Caco-2 (cell line): Measurements from ENCODE around the gene LDLR. TPM values are rescaled to one million over a fixed set of nuclear protein-coding genes. Genes with fewer than 3 reads are reported as not detected.
"Not testable (repeated sequence)": the region's sequence is repeated elsewhere in the genome, so short reads cannot be mapped to it uniquely, and the experiment has no call there.

Experiments
- BruUV-seq: library from RNA; stranded (reverse); fragments of 400-500 nt; replicated peaks from 2 replicates; lab custom pipeline; 2021; lab: Mats Ljungman, UMichigan
- CTCF ChIA-PET: fragments of 300-600 bp; sonication (Branson Sonifier 250); formaldehyde crosslinking; loops from one replicate; lab custom pipeline; 2022; ENCODE audit warnings: antibody characterized with exemption; lab: Charles Lee
- POLR2A ChIA-PET: fragments of 300-600 bp; sonication (Branson Sonifier 250); formaldehyde crosslinking; loops from one replicate; lab custom pipeline; 2022; ENCODE audit warnings: antibody characterized with exemption; lab: Charles Lee
- DNase-seq, 2 experiments: peaks; one replicate each; pipeline versions ENCODE4 v3.0.0 to v3.0.0-alpha.2; 2020 to 2022
- H3K27me3 ChIP-seq: replicated peaks from 2 replicates; pipeline ENCODE4 v1.6.0; 2011; ENCODE audit warnings: low read length; ENCODE audit not compliant: control insufficient read depth, insufficient read depth
- H3K36me3 ChIP-seq: 2 replicates; pipeline ENCODE4 v1.5.1; 2011; ENCODE audit warnings: low read length; ENCODE audit not compliant: control insufficient read depth, insufficient read depth
- H3K4me1 ChIP-seq: fragments of 250-450 bp; sonication (Bioruptor Pico); 2 replicates; pipeline ENCODE4 v1.5.1; 2020; ENCODE audit warnings: mild to moderate bottlenecking
- H3K4me3 ChIP-seq: 2 replicates; pipeline ENCODE4 v1.5.1; 2011; ENCODE audit warnings: low read depth, mild to moderate bottlenecking, control low read depth, low read length
- H3K9me3 ChIP-seq: fragments of 250-450 bp; sonication (Bioruptor Pico); 2 replicates; pipeline ENCODE4 v1.5.1; 2020; ENCODE audit warnings: mild to moderate bottlenecking, moderate library complexity
- H3K27ac Mint-ChIP-seq: one replicate; pipeline ENCODE4 v1.8.0; 2022; ENCODE audit warnings: mixed read lengths; ENCODE audit not compliant: unreplicated experiment
- H3K27me3 Mint-ChIP-seq: one replicate; pipeline ENCODE4 v1.8.0; 2022; ENCODE audit warnings: mixed read lengths; ENCODE audit not compliant: insufficient read depth, unreplicated experiment
- H3K36me3 Mint-ChIP-seq: one replicate; pipeline ENCODE4 v1.8.0; 2022; ENCODE audit warnings: mild to moderate bottlenecking, mixed read lengths; ENCODE audit not compliant: insufficient read depth, unreplicated experiment
- H3K4me1 Mint-ChIP-seq: one replicate; pipeline ENCODE4 v1.8.0; 2022; ENCODE audit warnings: low read depth, mixed read lengths; ENCODE audit not compliant: unreplicated experiment
- H3K4me3 Mint-ChIP-seq: one replicate; pipeline ENCODE4 v1.8.0; 2022; ENCODE audit warnings: mild to moderate bottlenecking, moderate library complexity, mixed read lengths; ENCODE audit not compliant: unreplicated experiment
- H3K9me3 Mint-ChIP-seq: one replicate; pipeline ENCODE4 v1.8.0; 2022; ENCODE audit warnings: mixed read lengths; ENCODE audit not compliant: unreplicated experiment
- intact Hi-C: fragments of 100-400 bp; cut with micrococcal nuclease; formaldehyde crosslinking; loops from one replicate; pipeline ENCODE4 v1.10.0; 2022; ENCODE audit not compliant: unreplicated experiment
- total RNA-seq: library from RNA; stranded (reverse); gene quantifications from 2 replicates; pipeline ENCODE4 v1.2.3, GENCODE V29; 2022
- TF ChIP-seq, protein P1 (sequence below), 2 experiments: fragments of 200-600 bp in 1 of 2; IDR thresholded peaks; 1 replicate in 1 of 2; 2 replicates in 1 of 2; pipeline versions ENCODE4 v1.5.1 to v1.8.0; 2011 to 2022; ENCODE audit warnings: antibody characterized with exemption in 1 of 2, control low read depth in 1 of 2, inconsistent platforms in 1 of 2, low read depth in 1 of 2, low read length in 1 of 2, mild to moderate bottlenecking in 1 of 2, moderate library complexity in 1 of 2; ENCODE audit not compliant: insufficient read depth in 1 of 2, severe bottlenecking in 1 of 2, unreplicated experiment in 1 of 2

Gene LDLR
- total RNA-seq, 1 experiment from 2014 or later, result 68.9 TPM

DNA sequence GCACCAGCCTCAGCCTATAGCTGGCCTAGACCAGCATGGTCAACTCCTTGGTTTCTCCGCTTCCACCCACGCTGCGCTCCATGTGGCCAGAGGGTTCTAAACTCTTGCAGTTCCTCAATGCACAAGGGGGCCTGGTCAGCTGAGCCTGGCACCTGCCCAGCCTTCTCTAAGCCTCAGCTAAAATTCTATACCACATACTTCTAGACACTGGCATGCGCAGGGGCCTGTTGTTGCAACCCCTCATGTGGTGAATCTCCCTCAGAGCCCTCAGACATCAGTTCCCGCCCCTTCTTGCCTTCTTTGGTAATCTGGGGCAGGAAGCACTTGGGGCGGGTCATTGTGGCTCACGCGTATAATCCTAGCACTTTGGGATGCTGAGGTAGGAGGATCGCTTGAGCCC lies 19.7 kb upstream of the LDLR start:
- CTCF ChIA-PET, result interaction anchor here (0.6 kb wide), 1 partner anchor 164 kb away, joined by 3 read pairs; no protein-coding TSS in a partner anchor
- H3K27me3 Mint-ChIP-seq, result peaks cover 2% of the 10 kb centered on the region
- intact Hi-C loops, result no loop called here
- no peaks in the 10 kb centered on the region for H3K4me1 Mint-ChIP-seq
- H3K4me1 ChIP-seq, result no peaks in the 10 kb centered on the region
- TF ChIP-seq, protein P1, sequence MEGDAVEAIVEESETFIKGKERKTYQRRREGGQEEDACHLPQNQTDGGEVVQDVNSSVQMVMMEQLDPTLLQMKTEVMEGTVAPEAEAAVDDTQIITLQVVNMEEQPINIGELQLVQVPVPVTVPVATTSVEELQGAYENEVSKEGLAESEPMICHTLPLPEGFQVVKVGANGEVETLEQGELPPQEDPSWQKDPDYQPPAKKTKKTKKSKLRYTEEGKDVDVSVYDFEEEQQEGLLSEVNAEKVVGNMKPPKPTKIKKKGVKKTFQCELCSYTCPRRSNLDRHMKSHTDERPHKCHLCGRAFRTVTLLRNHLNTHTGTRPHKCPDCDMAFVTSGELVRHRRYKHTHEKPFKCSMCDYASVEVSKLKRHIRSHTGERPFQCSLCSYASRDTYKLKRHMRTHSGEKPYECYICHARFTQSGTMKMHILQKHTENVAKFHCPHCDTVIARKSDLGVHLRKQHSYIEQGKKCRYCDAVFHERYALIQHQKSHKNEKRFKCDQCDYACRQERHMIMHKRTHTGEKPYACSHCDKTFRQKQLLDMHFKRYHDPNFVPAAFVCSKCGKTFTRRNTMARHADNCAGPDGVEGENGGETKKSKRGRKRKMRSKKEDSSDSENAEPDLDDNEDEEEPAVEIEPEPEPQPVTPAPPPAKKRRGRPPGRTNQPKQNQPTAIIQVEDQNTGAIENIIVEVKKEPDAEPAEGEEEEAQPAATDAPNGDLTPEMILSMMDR (IDR thresholded peaks at IDR 0.05; ENCODE audit: insufficient read depth in 1 of 2, low read depth in 1 of 2, low read length in 1 of 2, severe bottlenecking in 1 of 2, unreplicated experiment in 1 of 2), result no peak
- H3K4me3 ChIP-seq, result no peak overlapping the region
- no peak overlapping the region for H3K4me3 Mint-ChIP-seq
- H3K36me3 ChIP-seq, result peaks cover 2% of the 10 kb centered on the region; the same call in 1 of the 2 replicates
- peaks cover 38% of the 10 kb centered on the region for H3K36me3 Mint-ChIP-seq
- no TSS peak for BruUV-seq
- POLR2A ChIA-PET, result no interaction called here
- DNase-seq, result no peak
- H3K27me3 ChIP-seq, result no peaks in the 10 kb centered on the region
- no peak overlapping the region for H3K27ac Mint-ChIP-seq
- H3K9me3 Mint-ChIP-seq, result no peaks in the 10 kb centered on the region
- no peaks in the 10 kb centered on the region for H3K9me3 ChIP-seq

DNA sequence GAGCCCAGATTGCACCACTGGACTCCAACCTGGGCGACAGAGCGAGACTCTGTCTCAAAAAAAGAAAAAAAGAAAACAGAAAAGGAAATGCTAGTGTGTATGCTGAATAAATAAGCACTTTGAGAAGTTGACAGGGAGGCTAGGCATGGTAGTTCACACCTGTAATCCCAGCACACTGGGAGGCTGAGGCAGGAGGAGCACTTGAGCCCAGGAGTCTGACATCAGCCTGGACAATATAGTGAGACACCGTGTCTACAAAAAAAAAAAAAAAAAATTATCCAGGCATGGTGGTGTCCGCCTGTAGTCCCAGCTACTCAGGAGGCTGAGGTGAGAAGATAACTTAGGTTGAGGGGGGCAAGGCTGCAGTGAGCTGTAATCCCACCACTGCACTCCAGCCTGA lies 19.1 kb upstream of the LDLR start:
- Mint-ChIP-seq H3K36me3 (peaks cover 33% of the 10 kb centered on the region), H3K27ac (no peak overlapping the region), H3K4me3 (no peak overlapping the region), H3K27me3 (peaks cover 2% of the 10 kb centered on the region), H3K9me3 (no peaks in the 10 kb centered on the region), H3K4me1 (no peaks in the 10 kb centered on the region)
- Histone ChIP-seq H3K9me3 (no peaks in the 10 kb centered on the region), H3K4me1 (no peaks in the 10 kb centered on the region), H3K4me3 (no peak overlapping the region), H3K36me3 (peaks cover 2% of the 10 kb centered on the region; the same call in 1 of the 2 replicates), H3K27me3 (no peaks in the 10 kb centered on the region)
- CTCF ChIA-PET, result interaction anchor here (0.7 kb wide), 1 partner anchor 308 kb away, joined by 4 read pairs; no protein-coding TSS in a partner anchor
- POLR2A ChIA-PET, result no interaction called here
- BruUV-seq, result no TSS peak
- no peak for DNase-seq
- TF ChIP-seq, protein P1 (IDR thresholded peaks at IDR 0.05; ENCODE audit: insufficient read depth in 1 of 2, low read depth in 1 of 2, low read length in 1 of 2, severe bottlenecking in 1 of 2, unreplicated experiment in 1 of 2), result no peak
- intact Hi-C loops, result no loop called here

DNA sequence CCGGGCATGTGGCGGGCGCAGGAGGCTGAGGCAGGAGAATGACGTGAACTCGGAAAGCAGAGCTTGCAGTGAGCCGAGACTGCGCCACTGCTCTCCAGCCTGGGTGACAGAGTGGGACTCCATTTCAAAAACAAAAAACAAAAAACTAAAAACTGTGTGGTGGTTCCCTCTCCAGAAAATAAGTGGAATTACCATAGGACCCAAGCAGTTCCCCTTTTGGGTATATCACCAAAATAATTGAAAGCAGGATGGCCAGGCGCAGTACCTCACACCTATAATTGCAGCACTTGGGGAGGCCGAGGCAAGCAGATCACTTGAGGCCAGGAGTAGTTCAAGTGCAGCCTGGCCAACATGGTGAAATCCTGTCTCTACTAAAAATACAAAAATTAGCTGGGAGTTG lies 15.7 kb upstream of the LDLR start:
- Histone ChIP-seq H3K4me3 (no peak overlapping the region), H3K9me3 (no peaks in the 10 kb centered on the region), H3K4me1 (no peaks in the 10 kb centered on the region), H3K36me3 (no peaks in the 10 kb centered on the region), H3K27me3 (no peaks in the 10 kb centered on the region)
- no peaks in the 10 kb centered on the region for H3K9me3 Mint-ChIP-seq
- no peaks in the 10 kb centered on the region for H3K4me1 Mint-ChIP-seq
- H3K27me3 Mint-ChIP-seq, result peaks cover 2% of the 10 kb centered on the region
- no peak overlapping the region for H3K4me3 Mint-ChIP-seq
- intact Hi-C loops, result no loop called here
- ChIA-PET CTCF (no interaction called here), POLR2A (no interaction called here)
- H3K27ac Mint-ChIP-seq, result no peak overlapping the region
- TF ChIP-seq, protein P1 (IDR thresholded peaks at IDR 0.05; ENCODE audit: insufficient read depth in 1 of 2, low read depth in 1 of 2, low read length in 1 of 2, severe bottlenecking in 1 of 2, unreplicated experiment in 1 of 2), result no peak
- BruUV-seq, result no TSS peak
- H3K36me3 Mint-ChIP-seq, result peaks cover 10% of the 10 kb centered on the region
- no peak for DNase-seq

DNA sequence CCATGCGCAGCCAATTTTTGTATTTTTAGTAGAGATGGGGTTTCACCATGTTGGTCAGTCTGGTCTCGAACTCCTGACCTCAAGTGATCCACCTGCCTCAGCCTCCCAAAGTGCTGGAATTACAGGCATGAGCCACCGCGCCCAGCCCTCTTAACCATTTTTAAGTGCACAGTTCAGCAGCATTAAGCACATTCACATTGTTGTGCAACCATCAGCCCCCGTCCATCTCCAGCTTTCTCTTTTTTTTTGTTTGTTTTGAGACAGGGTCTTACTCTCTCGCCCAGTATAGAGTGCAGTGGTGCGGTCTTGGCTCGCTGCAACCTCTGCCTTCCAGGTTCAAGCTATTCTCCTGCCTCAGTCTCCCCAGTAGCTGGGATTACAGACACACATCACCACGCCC lies 12.5 kb upstream of the LDLR start:
- DNase-seq, H3K27me3 ChIP-seq, H3K9me3 Mint-ChIP-seq, H3K4me3 Mint-ChIP-seq, CTCF ChIA-PET, POLR2A ChIA-PET, H3K4me1 Mint-ChIP-seq, H3K9me3 ChIP-seq, H3K27me3 Mint-ChIP-seq, BruUV-seq, H3K27ac Mint-ChIP-seq, intact Hi-C loops, H3K36me3 ChIP-seq, H3K4me3 ChIP-seq, H3K4me1 ChIP-seq, H3K36me3 Mint-ChIP-seq: not testable (repeated sequence)
